Measurements from ENCODE around the gene ZNF578. TPM values are rescaled to one million over a fixed set of nuclear protein-coding genes. Genes with fewer than 3 reads are reported as not detected.
"Not testable (repeated sequence)": the region's sequence is repeated elsewhere in the genome, so short reads cannot be mapped to it uniquely, and the experiment has no call there.

The ZNF578 gene
- polyA plus RNA-seq, 1 experiment, result 4.3 TPM

- ChIA-PET CTCF (no interaction called here), POLR2A (no interaction called here)
- Histone ChIP-seq H3K4me3 (ENCODE audit: low read depth, low read length) (no peak overlapping the region), H3K27me3 (ENCODE audit: control insufficient read depth, insufficient read depth, low read length) (no peaks in the 10 kb centered on the region), H3K9me3 (ENCODE audit: control insufficient read depth, insufficient read depth, low read length) (peaks cover 58% of the 10 kb centered on the region), H3K27ac (ENCODE audit: low read depth, low read length) (no peak overlapping the region)
- no peak for DNase-seq (ENCODE audit: low read depth, low spot score)
- no peak for TF ChIP-seq CTCF (IDR thresholded peaks at IDR 0.05; ENCODE audit: low read depth, low read length)
Observed at GRCh38 chr19:52494518-52494917, 41.2 kb downstream of the ZNF578 start.

GRCh38 chr19:52498571-52498970, 45.2 kb downstream of the ZNF578 start:
- no peak for DNase-seq (ENCODE audit: low read depth, low spot score)
- no peak overlapping the region for H3K27ac ChIP-seq (ENCODE audit: low read depth, low read length)
- TF ChIP-seq CTCF (IDR thresholded peaks at IDR 0.05; ENCODE audit: low read depth, low read length), result no peak
- H3K27me3 ChIP-seq (ENCODE audit: control insufficient read depth, insufficient read depth, low read length), result no peaks in the 10 kb centered on the region
- ChIA-PET POLR2A (no interaction called here), CTCF (no interaction called here)
- no peak overlapping the region for H3K4me3 ChIP-seq (ENCODE audit: low read depth, low read length)
- peaks cover 54% of the 10 kb centered on the region for H3K9me3 ChIP-seq (ENCODE audit: control insufficient read depth, insufficient read depth, low read length)

- CTCF ChIA-PET, result not testable (repeated sequence)
Observed at GRCh38 chr19:52500474-52500873, 47.1 kb downstream of the ZNF578 start.

GRCh38 chr19:52500991-52501390, 47.6 kb downstream of the ZNF578 start:
- H3K27ac ChIP-seq (ENCODE audit: low read depth, low read length); POLR2A ChIA-PET; CTCF ChIA-PET: not testable (repeated sequence)

More at GRCh38 chr19:52500474-52500873, 47.1 kb downstream of the ZNF578 start:
- H3K27ac ChIP-seq (ENCODE audit: low read depth, low read length); H3K27me3 ChIP-seq (ENCODE audit: control insufficient read depth, insufficient read depth, low read length); H3K4me3 ChIP-seq (ENCODE audit: low read depth, low read length); DNase-seq (ENCODE audit: low read depth, low spot score): not testable (repeated sequence)
- peaks cover 51% of the 10 kb centered on the region for H3K9me3 ChIP-seq (ENCODE audit: control insufficient read depth, insufficient read depth, low read length)
- POLR2A ChIA-PET, result interaction anchor here (0.7 kb wide), 1 partner anchor 100 kb away, joined by 8 read pairs; no protein-coding TSS in a partner anchor

GRCh38 chr19:52507266-52507665, 53.9 kb downstream of the ZNF578 start:
- no peak for TF ChIP-seq CTCF (IDR thresholded peaks at IDR 0.05; ENCODE audit: low read depth, low read length)
- Histone ChIP-seq H3K27ac (ENCODE audit: low read depth, low read length) (no peak overlapping the region), H3K9me3 (ENCODE audit: control insufficient read depth, insufficient read depth, low read length) (peaks cover 27% of the 10 kb centered on the region), H3K27me3 (ENCODE audit: control insufficient read depth, insufficient read depth, low read length) (no peaks in the 10 kb centered on the region), H3K4me3 (ENCODE audit: low read depth, low read length) (no peak overlapping the region)
- ChIA-PET CTCF (no interaction called here), POLR2A (no interaction called here)
- DNase-seq (ENCODE audit: low read depth, low spot score), result no peak

More at GRCh38 chr19:52500991-52501390, 47.6 kb downstream of the ZNF578 start:
- peaks cover 49% of the 10 kb centered on the region for H3K9me3 ChIP-seq (ENCODE audit: control insufficient read depth, insufficient read depth, low read length)
- H3K27me3 ChIP-seq (ENCODE audit: control insufficient read depth, insufficient read depth, low read length); DNase-seq (ENCODE audit: low read depth, low spot score); H3K4me3 ChIP-seq (ENCODE audit: low read depth, low read length): not testable (repeated sequence)

- ChIA-PET CTCF (no interaction called here), POLR2A (no interaction called here)
- no peak for DNase-seq (ENCODE audit: low read depth, low spot score)
- Histone ChIP-seq H3K27ac (ENCODE audit: low read depth, low read length) (no peak overlapping the region), H3K4me3 (ENCODE audit: low read depth, low read length) (no peak overlapping the region), H3K9me3 (ENCODE audit: control insufficient read depth, insufficient read depth, low read length) (peaks cover 35% of the 10 kb centered on the region), H3K27me3 (ENCODE audit: control insufficient read depth, insufficient read depth, low read length) (no peaks in the 10 kb centered on the region)
- TF ChIP-seq CTCF (IDR thresholded peaks at IDR 0.05; ENCODE audit: low read depth, low read length), result no peak
Observed at GRCh38 chr19:52516191-52516590, 62.8 kb downstream of the ZNF578 start.

All from AG04450 (cell line).